PC-3 (cell line): Measurements from ENCODE around the gene SLCO2A1. TPM values are rescaled to one million over a fixed set of nuclear protein-coding genes. Genes with fewer than 3 reads are reported as not detected.

Experiments
- ATAC-seq: fragments of 200-7000 bp; cut with Tn5 transposase; 2 replicates; pipeline ENCODE4 v1.9.1; 2020; ENCODE audit warnings: mild to moderate bottlenecking, moderate library complexity
- BruUV-seq: library from RNA; stranded (reverse); fragments of 400-500 nt; replicated peaks from 2 replicates; lab custom pipeline; 2021; lab: Mats Ljungman, UMichigan
- CTCF ChIA-PET: fragments of 300-600 bp; sonication (Branson Sonifier 250); formaldehyde crosslinking; loops from one replicate; lab custom pipeline; 2022; ENCODE audit warnings: antibody characterized with exemption; lab: Charles Lee
- POLR2A ChIA-PET: fragments of 300-600 bp; sonication (Branson Sonifier 250); formaldehyde crosslinking; loops from one replicate; lab custom pipeline; 2022; ENCODE audit warnings: antibody characterized with exemption; ENCODE audit not compliant: unreplicated experiment; lab: Charles Lee
- DNase-seq: peaks from one replicate; pipeline ENCODE4 v3.0.0-alpha.2; 2015
- H2AFZ ChIP-seq: fragments of 300-600 bp; sonication (generic); 2 replicates; pipeline ENCODE4 v1.6.0; 2016; ENCODE audit warnings: antibody characterized with exemption, low read length
- H3F3A ChIP-seq: fragments of 300-600 bp; sonication (generic); one replicate; pipeline ENCODE4 v1.6.0; 2017; ENCODE audit warnings: antibody characterized with exemption, low read length, control low read depth, mild to moderate bottlenecking; ENCODE audit not compliant: unreplicated experiment
- H3K27ac ChIP-seq: fragments of 300-600 bp; sonication (generic); 2 replicates; pipeline ENCODE4 v1.5.1; 2016; ENCODE audit warnings: mild to moderate bottlenecking, low read length
- H3K27me3 ChIP-seq: fragments of 300-600 bp; sonication (generic); 2 replicates; pipeline ENCODE4 v1.6.1; 2016; ENCODE audit warnings: low read length, mixed read lengths
- H3K36me3 ChIP-seq: fragments of 300-600 bp; sonication (generic); 2 replicates; pipeline ENCODE4 v1.6.1; 2016; ENCODE audit warnings: low read depth, mixed run types, low read length, mixed read lengths
- H3K4me1 ChIP-seq: fragments of 300-600 bp; sonication (generic); 2 replicates; pipeline ENCODE4 v1.5.1; 2016; ENCODE audit warnings: low read length; ENCODE audit not compliant: insufficient read depth
- H3K4me2 ChIP-seq: fragments of 300-600 bp; sonication (generic); 2 replicates; pipeline ENCODE4 v1.6.0; 2016; ENCODE audit warnings: low read length
- H3K4me3 ChIP-seq: fragments of 300-600 bp; sonication (generic); 2 replicates; pipeline ENCODE4 v1.5.1; 2016; ENCODE audit warnings: mild to moderate bottlenecking, low read length, mixed read lengths
- H3K79me2 ChIP-seq: fragments of 300-600 bp; sonication (generic); 2 replicates; pipeline ENCODE4 v1.6.1; 2017; ENCODE audit warnings: low read length, mixed read lengths
- H3K9ac ChIP-seq: fragments of 300-600 bp; sonication (generic); 2 replicates; pipeline ENCODE4 v1.6.0; 2016; ENCODE audit warnings: mild to moderate bottlenecking, low read length
- H3K9me2 ChIP-seq: fragments of 300-600 bp; sonication (generic); replicated peaks from 2 replicates; pipeline ENCODE4 v1.6.1; 2016; ENCODE audit warnings: mixed run types, low read length, mixed read lengths
- H3K9me3 ChIP-seq: fragments of 300-600 bp; sonication (generic); 2 replicates; pipeline ENCODE4 v1.6.1; 2016; ENCODE audit warnings: low read length, mixed read lengths
- H4K20me1 ChIP-seq: fragments of 300-600 bp; sonication (generic); 2 replicates; pipeline ENCODE4 v1.6.1; 2016; ENCODE audit warnings: low read length, mixed read lengths
- EZH2 ChIP-seq: fragments of 300-600 bp; sonication (generic); IDR thresholded peaks from one replicate; pipeline ENCODE4 v1.6.1; 2017; ENCODE audit warnings: antibody characterized with exemption, mild to moderate bottlenecking, low read length; ENCODE audit not compliant: unreplicated experiment
- EZH2phosphoT487 ChIP-seq: fragments of 300-600 bp; sonication (generic); IDR thresholded peaks from 2 replicates; pipeline ENCODE4 v1.6.1; 2018; ENCODE audit warnings: mild to moderate bottlenecking, antibody characterized with exemption, low read length, borderline replicate concordance
- intact Hi-C: fragments of 100-400 bp; cut with micrococcal nuclease; formaldehyde crosslinking; loops from 2 replicates; pipeline ENCODE4 v1.9.0; 2023
- total RNA-seq: library from RNA; depleted of rRNA; stranded (reverse); fragments of >200 nt; gene quantifications from 2 replicates; pipeline ENCODE4 v1.2.3, GENCODE V29; 2014
- TF ChIP-seq, protein P1 (sequence below): fragments of 300-600 bp; sonication (generic); conservative IDR thresholded peaks from 2 replicates; pipeline ENCODE4 v1.5.1; 2017; ENCODE audit warnings: antibody characterized with exemption, low read depth, mild to moderate bottlenecking, low read length

SLCO2A1 gene
- total RNA-seq, 1 experiment from 2014 or later: not detected

DNA sequence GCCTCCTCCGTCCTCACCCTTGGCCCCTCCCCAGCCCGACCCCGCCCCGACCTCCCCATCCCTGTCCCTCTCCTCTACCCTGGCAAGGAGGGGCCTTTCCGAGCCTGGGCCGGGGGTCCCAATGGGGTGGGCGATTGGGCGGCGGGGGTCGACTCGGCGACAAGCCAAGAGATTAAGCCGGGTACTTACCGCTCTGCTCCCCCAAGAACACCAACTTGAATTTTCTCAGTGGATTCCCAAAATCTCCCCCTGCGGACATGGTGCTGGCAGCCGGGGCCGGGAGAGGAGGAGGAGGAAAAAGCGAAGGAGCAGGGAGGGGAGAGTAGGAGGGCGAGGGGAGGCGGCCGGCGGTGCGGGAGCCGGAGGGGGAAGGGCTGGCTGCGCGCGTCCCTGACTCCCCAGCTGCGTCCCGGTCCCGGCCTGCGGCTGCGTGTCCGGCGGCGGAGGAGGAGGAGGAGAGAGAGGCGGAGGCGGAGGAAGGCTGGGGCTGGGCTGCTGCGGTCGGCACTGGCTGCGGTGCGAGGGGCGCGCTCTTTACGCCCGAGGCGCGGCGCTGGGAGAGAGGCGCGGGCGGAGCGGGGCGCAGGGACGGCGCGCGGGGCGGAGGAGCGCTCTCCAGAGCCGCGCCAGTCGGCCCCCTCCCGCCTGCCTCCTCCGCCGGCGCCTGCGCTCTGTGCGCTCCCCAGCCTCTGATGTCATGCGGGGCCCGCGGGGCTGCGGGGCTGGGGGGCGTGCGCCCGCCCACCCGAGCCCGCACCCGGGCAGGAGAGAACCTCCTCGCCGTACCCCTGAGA lies 134.3 kb downstream of the SLCO2A1 start, which contains the start of gene RAB6B:
TSS of gene RAB6B (minus strand) at position 675 of the 794 bp plus-strand sequence. CDS start at position 259, 416 bp downstream.
- intact Hi-C loops: no loop called here
- ChIA-PET POLR2A (no interaction called here), CTCF (interaction anchor here (0.6 kb wide), 1 partner anchor 61 kb away, joined by 3 read pairs; no protein-coding TSS in a partner anchor)
- peak; percentile 82 for ATAC-seq
- Histone ChIP-seq H3K36me3 (no peaks in the 10 kb centered on the region), H3K4me2 (peak within 1 kb of the TSS; percentile 94), H3F3A (no peaks in the 10 kb centered on the region), H3K4me1 (peaks cover 4% of the 10 kb centered on the region; the same call in 1 of the 2 replicates), H4K20me1 (no peaks in the 10 kb centered on the region), H3K4me3 (peak within 1 kb of the TSS; percentile 74), H3K79me2 (no peaks in the 10 kb centered on the region), H3K27me3 (peaks cover 4% of the 10 kb centered on the region), H3K27ac (no peak within 1 kb of the TSS), H2AFZ (peak within 1 kb of the TSS; percentile 80), H3K9me2 (no peaks in the 10 kb centered on the region), H3K9ac (no peak within 1 kb of the TSS), H3K9me3 (no peaks in the 10 kb centered on the region)
- no peak for DNase-seq
- no peak for TF ChIP-seq EZH2phosphoT487
- TF ChIP-seq, protein P1, sequence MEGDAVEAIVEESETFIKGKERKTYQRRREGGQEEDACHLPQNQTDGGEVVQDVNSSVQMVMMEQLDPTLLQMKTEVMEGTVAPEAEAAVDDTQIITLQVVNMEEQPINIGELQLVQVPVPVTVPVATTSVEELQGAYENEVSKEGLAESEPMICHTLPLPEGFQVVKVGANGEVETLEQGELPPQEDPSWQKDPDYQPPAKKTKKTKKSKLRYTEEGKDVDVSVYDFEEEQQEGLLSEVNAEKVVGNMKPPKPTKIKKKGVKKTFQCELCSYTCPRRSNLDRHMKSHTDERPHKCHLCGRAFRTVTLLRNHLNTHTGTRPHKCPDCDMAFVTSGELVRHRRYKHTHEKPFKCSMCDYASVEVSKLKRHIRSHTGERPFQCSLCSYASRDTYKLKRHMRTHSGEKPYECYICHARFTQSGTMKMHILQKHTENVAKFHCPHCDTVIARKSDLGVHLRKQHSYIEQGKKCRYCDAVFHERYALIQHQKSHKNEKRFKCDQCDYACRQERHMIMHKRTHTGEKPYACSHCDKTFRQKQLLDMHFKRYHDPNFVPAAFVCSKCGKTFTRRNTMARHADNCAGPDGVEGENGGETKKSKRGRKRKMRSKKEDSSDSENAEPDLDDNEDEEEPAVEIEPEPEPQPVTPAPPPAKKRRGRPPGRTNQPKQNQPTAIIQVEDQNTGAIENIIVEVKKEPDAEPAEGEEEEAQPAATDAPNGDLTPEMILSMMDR: no peak
- TF ChIP-seq EZH2: no peak
- BruUV-seq: no TSS peak

DNA sequence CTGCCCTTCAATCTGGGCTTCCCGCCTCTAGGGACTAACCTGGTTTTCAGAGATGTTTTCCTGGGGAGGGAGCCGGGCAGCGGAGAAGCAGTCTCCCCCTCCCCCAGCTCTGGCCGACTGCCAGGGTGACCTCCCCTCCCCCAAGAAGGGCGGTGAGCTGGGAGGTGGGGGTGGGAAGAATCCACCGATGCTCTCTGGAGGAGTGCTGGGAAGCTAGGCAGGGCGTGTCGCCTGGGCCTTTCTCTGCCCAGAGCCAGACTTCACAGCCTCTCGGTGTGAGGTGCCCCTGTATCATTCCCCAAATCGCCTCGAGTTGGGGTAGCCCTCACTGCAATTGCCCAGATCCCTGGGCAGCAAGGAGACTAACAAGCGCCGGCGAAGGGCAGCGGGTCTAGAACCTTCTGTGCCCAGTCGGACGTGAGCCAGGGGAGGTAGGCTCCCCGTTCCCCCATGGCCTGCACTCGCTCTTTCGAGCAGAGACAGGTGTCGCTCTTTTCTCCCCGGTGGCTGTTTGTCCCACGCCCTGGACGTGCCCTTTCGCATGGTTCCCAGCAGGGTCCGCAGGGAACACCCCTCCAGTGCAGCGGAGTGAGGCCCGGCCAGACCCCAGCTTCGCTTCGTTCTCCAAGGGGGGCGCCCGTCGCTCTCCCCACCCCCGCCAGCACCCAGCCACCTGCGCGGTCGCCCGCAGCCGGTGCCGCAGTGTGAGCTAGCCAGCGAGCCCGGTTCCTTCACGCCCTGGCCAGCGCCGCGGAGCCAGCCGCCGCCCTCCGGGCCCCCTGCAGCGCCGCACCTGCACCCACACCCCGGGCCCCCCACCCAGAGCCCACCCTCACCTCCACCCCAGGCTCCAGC lies 135.1 kb downstream of the SLCO2A1 start:
- TF ChIP-seq EZH2: no peak
- TF ChIP-seq, protein P1: 0 out of 2 replicates have a peak, but pooled peaks have one; percentile 14
- TF ChIP-seq EZH2phosphoT487: no peak
- ATAC-seq (peak; percentile 53), DNase-seq (no peak)
- Histone ChIP-seq H3K36me3 (no peaks in the 10 kb centered on the region), H2AFZ (0 out of 2 replicates have a peak overlapping the region, but pooled peaks have one; percentile 45), H3K9me3 (no peaks in the 10 kb centered on the region), H3K4me3 (peak overlapping the region; percentile 63), H3K9ac (no peak overlapping the region), H3K9me2 (no peaks in the 10 kb centered on the region), H3K4me2 (peak overlapping the region; percentile 85), H3F3A (no peaks in the 10 kb centered on the region), H3K27ac (no peak overlapping the region), H4K20me1 (no peaks in the 10 kb centered on the region), H3K4me1 (peaks cover 4% of the 10 kb centered on the region; the same call in 1 of the 2 replicates), H3K79me2 (no peaks in the 10 kb centered on the region), H3K27me3 (peaks cover 4% of the 10 kb centered on the region)
- ChIA-PET CTCF (interaction anchor here (0.6 kb wide), 1 partner anchor 60 kb away, joined by 3 read pairs; no protein-coding TSS in a partner anchor), POLR2A (no interaction called here)
- no TSS peak for BruUV-seq
- intact Hi-C loops: no loop called here
